IPS-18a (cell line): Measurements from ENCODE around the gene TRANK1.

ENCODE experiments used
- H3K27ac ChIP-seq: one replicate; pipeline ENCODE4 v1.5.1; 2013; ENCODE audit warnings: low read length
- H3K27me3 ChIP-seq: one replicate; pipeline ENCODE4 v1.6.1; 2013; ENCODE audit warnings: mild to moderate bottlenecking, low read length; ENCODE audit not compliant: control insufficient read depth, insufficient read depth
- H3K36me3 ChIP-seq: one replicate; pipeline ENCODE4 v1.6.1; 2013; ENCODE audit warnings: low read depth, low read length; ENCODE audit not compliant: control insufficient read depth
- H3K4me1 ChIP-seq: one replicate; pipeline ENCODE4 v1.6.1; 2013; ENCODE audit warnings: low read depth, low read length; ENCODE audit not compliant: control insufficient read depth
- H3K4me3 ChIP-seq: one replicate; pipeline ENCODE4 v1.5.1; 2013; ENCODE audit warnings: low read length
- H3K9ac ChIP-seq: one replicate; pipeline ENCODE4 v1.6.1; 2013; ENCODE audit warnings: mild to moderate bottlenecking, low read length, moderate library complexity
- H3K9me3 ChIP-seq: one replicate; pipeline ENCODE4 v1.6.1; 2013; ENCODE audit warnings: low read depth, low read length; ENCODE audit not compliant: control insufficient read depth

TRANK1 gene

DNA sequence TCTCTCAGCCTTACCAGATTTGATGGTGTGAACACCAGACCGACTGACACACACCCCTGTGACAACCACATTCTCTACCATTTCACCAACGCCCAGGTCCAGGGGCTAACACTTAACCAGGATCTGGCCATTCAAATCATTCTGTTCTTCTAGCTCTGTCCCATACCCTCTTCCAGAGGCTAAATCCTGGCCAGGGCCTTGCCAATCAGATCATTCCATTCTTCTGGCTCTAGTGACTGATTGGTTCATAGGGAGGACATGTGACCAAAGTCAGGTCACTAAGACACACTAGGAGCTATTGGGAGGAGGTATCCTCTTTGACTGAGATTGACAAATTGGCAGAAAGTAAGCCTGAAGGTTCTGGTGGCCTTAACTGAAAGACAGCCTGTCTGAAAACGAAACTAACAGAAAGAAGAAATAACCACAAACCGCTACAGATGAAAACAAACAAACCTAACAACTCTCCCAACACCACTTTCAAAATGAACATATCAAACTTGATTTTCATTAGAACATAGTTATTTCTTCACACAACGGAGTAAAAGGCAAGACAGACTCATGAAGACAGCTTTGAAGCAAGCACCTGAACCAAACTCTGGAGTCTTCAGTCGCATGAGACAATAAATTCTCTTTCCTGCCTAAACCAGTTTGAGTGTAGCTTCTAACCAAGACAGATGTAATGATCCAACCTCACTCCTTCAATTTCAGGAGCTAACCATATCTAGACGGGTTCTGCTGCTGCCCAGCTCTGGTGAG, 68.5 kb downstream of the TRANK1 start:
- H3K27ac ChIP-seq, result no peak overlapping the region
- H3K4me1 ChIP-seq, result peaks cover 4% of the 10 kb centered on the region
- no peaks in the 10 kb centered on the region for H3K9me3 ChIP-seq
- no peak overlapping the region for H3K4me3 ChIP-seq
- H3K27me3 ChIP-seq, result no peaks in the 10 kb centered on the region
- H3K9ac ChIP-seq, result no peak overlapping the region
- H3K36me3 ChIP-seq, result no peaks in the 10 kb centered on the region

DNA sequence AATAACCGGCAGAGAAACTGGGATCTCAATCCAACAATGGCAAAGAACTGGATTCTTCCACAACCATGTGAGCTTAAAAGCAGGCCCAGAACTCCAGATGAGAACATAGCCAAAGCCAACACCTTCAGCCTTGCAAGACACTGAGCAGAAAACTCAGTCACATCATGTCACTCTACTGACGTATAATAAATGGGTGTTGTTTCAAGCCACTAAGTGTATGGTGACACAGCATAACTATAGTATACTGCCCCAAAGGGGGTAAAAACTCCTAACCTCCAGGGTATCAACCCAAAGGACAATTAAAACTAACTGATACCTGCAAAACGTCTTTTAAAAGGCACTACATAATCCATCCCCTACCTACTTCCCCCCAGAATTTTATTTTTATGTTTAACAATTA, 69.5 kb downstream of the TRANK1 start:
- no peak overlapping the region for H3K4me3 ChIP-seq
- H3K27ac ChIP-seq, result no peak overlapping the region
- no peaks in the 10 kb centered on the region for H3K36me3 ChIP-seq
- H3K9ac ChIP-seq, result no peak overlapping the region
- H3K9me3 ChIP-seq, result no peaks in the 10 kb centered on the region
- H3K27me3 ChIP-seq, result no peaks in the 10 kb centered on the region
- H3K4me1 ChIP-seq, result peaks cover 4% of the 10 kb centered on the region

DNA sequence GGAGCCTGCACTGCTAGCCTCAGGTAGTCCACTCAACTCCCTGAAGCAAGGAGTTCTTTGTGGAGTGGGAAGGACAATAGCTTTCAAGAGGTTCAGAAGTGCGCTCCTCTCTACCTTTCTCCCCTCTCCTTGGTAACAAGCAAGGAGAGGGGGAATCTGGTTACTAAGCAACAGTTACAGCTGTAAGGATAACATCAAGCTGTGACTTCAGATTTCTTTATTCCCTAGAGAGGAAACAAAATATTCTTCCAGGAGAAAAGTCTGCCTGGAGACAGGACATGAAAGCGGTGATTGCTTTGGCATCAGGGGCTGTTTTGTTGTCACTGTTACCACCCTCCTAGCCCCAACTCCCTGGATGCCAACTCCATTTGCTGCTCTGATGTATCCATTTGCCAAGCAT, 70.4 kb downstream of the TRANK1 start:
- no peak overlapping the region for H3K4me3 ChIP-seq
- no peaks in the 10 kb centered on the region for H3K9me3 ChIP-seq
- no peaks in the 10 kb centered on the region for H3K36me3 ChIP-seq
- no peak overlapping the region for H3K9ac ChIP-seq
- H3K27me3 ChIP-seq, result no peaks in the 10 kb centered on the region
- peaks cover 4% of the 10 kb centered on the region for H3K4me1 ChIP-seq
- peak overlapping the region; percentile 53 for H3K27ac ChIP-seq

DNA sequence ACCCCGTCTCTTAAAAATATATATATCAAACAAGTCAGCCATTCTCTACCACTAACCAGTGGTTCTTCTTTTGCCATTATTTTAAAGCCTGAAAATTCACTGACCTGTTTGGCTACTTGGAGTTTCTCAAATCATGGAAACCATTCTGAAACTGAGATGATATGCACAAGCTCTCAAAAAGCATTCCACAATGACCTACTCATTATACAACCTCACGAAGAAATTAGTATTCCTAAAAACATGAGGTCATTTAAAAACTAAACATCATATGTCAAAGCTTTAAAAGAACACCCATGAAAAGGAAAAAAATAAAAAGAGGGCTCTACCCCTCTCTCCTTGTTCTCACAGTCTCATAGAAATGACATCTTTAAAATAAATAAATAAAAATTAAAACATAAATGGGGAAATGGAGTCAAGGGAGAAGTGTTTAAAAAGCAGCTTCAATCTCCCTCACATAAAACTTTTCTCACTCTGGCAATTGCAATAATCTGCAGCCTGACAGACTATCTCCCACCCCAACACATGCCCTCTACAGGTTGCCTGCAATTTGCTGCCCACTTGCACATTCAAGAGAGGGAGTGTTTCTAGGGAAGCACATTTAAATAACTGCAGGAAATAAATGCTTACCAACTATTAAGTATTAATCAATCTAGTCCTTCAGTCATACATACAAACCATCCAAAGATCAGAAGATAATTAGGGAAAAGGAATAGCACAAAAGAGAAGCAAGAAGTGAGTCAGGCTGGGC, 73.3 kb downstream of the TRANK1 start:
- Histone ChIP-seq H3K4me1 (no peaks in the 10 kb centered on the region), H3K9me3 (no peaks in the 10 kb centered on the region), H3K36me3 (no peaks in the 10 kb centered on the region), H3K9ac (no peak overlapping the region), H3K27me3 (no peaks in the 10 kb centered on the region), H3K27ac (no peak overlapping the region), H3K4me3 (no peak overlapping the region)

DNA sequence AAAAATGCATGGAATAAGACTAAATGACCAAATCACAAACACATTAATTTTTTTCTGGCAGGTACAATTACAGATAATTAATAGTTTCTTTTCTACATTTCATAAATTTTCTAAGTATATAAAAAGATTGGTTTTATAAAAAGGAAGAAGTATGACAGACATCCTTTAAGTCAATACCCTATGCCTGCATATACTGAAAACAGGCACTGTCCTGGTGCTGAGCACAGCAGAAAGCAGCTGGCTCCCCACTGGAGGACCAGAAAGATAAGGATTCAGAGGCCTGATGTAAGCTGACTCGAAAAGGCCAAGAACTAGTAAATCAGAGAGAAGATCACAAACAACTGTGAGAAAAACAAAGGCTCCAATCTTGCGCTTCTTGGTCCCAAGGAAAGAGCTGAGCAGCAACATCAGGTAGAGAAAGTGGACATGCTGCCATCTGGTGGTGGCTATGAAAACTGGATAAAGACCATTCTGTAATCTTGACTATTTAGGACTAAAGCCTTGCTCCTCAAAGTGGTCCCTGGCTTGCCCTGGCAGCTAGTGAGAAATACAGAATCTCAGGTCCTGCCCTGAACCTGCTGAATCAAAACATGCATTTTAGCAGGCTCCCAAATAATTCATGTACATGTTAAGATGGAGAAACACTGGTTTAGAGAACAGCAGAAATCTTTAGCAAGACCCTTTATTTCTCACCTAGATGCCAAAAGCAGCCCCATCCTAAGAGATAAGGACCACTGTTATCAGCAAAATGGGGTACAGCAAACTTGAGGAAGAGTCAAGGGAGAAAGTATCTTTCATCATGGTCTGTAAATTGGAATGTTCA, 76.0 kb downstream of the TRANK1 start:
- no peaks in the 10 kb centered on the region for H3K36me3 ChIP-seq
- H3K9me3 ChIP-seq, result no peaks in the 10 kb centered on the region
- no peak overlapping the region for H3K9ac ChIP-seq
- no peaks in the 10 kb centered on the region for H3K27me3 ChIP-seq
- H3K4me1 ChIP-seq, result no peaks in the 10 kb centered on the region
- H3K27ac ChIP-seq, result no peak overlapping the region
- no peak overlapping the region for H3K4me3 ChIP-seq

DNA sequence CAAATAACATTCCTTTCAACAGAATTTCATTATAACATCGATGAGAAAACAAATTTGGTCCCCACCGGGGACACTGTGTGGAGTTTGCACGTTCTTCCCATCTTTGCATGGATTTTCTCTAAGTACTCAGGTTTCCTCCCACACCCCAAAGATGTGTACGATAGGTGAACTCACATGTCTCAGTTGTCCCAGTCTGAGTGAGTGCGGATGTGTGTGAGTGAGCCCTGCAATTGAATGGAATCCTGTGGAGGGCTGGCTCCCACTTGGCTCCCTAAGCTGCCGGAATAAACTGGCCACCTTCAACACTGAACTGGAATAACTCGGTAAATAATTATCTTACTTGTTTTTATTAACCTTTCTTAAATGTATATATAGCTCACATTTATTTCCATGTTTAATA, 77.0 kb downstream of the TRANK1 start:
- Histone ChIP-seq H3K27ac (no peak overlapping the region), H3K36me3 (no peaks in the 10 kb centered on the region), H3K9ac (no peak overlapping the region), H3K27me3 (no peaks in the 10 kb centered on the region), H3K9me3 (no peaks in the 10 kb centered on the region), H3K4me1 (no peaks in the 10 kb centered on the region), H3K4me3 (no peak overlapping the region)

DNA sequence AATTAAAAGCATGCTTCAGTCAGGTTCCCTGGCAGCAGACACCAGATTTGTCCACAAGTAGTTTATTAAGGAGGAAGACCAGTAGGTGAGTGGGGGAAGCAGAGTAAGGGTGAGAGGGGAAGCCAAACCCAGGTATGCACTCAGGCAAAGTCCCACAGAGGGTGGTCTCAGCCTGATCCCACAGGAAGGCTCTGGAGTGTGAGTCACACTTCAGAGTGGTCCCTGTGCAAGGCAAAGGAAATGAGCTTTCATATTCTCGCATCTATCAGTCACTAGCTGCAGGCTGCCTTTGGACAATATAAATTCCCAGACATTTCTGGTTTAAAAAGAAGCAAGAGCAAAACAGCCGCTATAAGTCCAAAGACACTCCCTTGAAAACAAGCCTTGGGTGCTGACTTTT, 78.5 kb downstream of the TRANK1 start:
- Histone ChIP-seq H3K9ac (no peak overlapping the region), H3K27me3 (no peaks in the 10 kb centered on the region), H3K27ac (no peak overlapping the region), H3K36me3 (no peaks in the 10 kb centered on the region), H3K4me1 (no peaks in the 10 kb centered on the region), H3K9me3 (no peaks in the 10 kb centered on the region), H3K4me3 (no peak overlapping the region)

DNA sequence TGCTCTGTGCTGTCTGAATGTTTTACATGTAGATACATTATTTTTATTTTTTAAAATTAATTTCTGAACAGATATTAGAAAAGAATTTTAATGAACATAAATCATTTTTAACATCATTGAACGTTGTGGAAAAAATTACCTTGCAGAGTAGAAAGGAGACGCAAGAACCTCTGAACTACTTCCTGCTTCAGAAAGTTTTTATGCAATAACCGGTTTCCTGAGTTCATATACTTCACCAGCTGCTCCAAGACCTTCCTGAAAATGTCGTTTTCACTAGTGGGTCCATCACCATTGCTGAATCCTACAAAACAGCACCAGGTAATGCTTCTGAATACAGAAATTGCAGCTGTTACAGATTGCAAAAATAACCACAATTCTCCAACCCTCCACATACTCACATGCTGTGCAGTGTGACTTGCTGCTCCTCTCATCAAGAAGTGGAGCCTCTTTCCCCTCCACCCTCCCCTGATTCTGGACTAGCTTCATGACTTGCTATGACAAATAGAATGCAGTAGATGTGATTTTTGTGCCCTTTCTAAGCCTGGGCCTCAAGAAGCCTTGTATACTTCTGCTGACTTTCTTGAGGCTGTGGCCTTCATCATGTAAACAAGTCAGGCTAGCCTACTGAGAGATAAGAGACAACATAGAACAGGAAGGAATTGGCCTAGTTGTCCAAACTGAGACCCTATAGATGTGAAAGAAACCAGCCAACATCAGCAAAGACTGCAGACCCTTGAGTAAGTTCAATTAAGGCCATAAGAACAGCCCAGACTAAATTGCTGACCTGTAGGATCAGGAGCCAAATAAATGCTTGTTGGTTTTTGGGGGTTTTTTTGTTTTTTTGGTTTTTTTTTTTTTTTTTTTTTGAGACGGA, 80.4 kb downstream of the TRANK1 start:
- no peaks in the 10 kb centered on the region for H3K27me3 ChIP-seq
- no peak overlapping the region for H3K9ac ChIP-seq
- H3K27ac ChIP-seq, result no peak overlapping the region
- H3K36me3 ChIP-seq, result no peaks in the 10 kb centered on the region
- H3K4me1 ChIP-seq, result no peaks in the 10 kb centered on the region
- no peak overlapping the region for H3K4me3 ChIP-seq
- no peaks in the 10 kb centered on the region for H3K9me3 ChIP-seq

DNA sequence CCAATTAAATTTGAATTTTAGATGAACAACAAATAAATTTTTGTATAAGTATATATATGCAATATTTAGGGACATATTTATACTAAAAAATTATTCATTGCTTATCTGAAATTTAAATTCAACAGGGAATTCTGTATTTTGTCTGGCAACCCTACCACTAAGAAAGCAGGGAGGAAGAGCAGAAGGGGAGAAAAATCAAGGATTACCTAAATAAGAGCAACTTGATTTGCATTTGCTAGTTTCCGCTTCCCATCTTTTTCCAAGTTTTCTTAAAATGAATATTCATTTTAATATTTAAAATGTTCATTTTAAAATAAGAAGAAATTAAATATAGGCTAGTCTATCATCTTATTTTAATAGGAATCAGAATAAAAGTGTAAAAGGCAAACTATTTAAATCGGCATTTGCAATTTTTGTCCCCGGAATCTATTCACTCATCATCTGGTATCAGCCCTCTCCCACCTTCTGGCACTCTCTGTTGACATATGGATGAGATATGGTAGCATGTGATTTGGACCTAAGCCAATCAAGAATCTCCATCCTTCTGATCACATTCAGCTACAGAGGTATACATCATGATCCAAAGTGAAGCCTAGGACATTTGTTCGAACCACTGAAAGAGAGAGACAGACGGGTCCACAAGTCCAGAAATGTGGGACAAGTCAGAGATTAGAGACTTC, 82.6 kb downstream of the TRANK1 start:
- Histone ChIP-seq H3K9ac (no peak overlapping the region), H3K9me3 (no peaks in the 10 kb centered on the region), H3K36me3 (no peaks in the 10 kb centered on the region), H3K4me1 (no peaks in the 10 kb centered on the region), H3K27ac (no peak overlapping the region), H3K27me3 (no peaks in the 10 kb centered on the region), H3K4me3 (no peak overlapping the region)

DNA sequence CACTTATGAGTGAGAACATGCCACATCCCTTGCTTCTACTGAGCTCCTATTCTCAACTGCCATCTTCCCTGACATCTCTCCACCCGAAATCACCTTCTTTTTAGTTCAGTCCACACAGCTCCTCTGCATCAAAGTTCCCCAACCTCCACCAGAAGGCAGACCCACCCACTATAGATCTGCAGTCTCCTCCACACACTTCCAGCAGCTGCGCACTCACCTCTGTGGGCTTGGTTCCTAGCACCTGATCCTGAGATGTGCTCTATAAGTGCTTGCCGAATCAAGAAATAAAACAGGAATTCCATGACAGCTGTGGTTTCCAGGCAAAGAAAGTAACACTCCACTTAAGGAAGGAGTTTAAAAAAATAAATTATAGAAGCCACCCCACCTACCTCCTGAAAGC, 85.4 kb downstream of the TRANK1 start:
- Histone ChIP-seq H3K9me3 (no peaks in the 10 kb centered on the region), H3K4me3 (no peak overlapping the region), H3K4me1 (no peaks in the 10 kb centered on the region), H3K9ac (no peak overlapping the region), H3K27ac (no peak overlapping the region), H3K27me3 (no peaks in the 10 kb centered on the region), H3K36me3 (no peaks in the 10 kb centered on the region)
